Pulmonary artery endothelial cell (primary cell): ENCODE measurements around the gene IFT88. TPM values are rescaled to one million over a fixed set of nuclear protein-coding genes. Genes with fewer than 3 reads are reported as not detected.
A peak's percentile ranks its signal among the peaks of the same experiment; 100 is the strongest.

Experiments used
- DNase-seq: peaks from one replicate; pipeline ENCODE4 v3.0.0-alpha.2; 2011; ENCODE audit warnings: low read depth, low spot score
- total RNA-seq: library from RNA; depleted of rRNA; stranded (reverse); fragments of >200 nt; gene quantifications from 2 replicates; pipeline ENCODE4 v1.2.3, GENCODE V29; 2014

IFT88 gene
- total RNA-seq, 1 donor from 2014 or later = 9.1 TPM

- DNase-seq = no peak
Measured at GRCh38 chr13:20686167-20686566, 119.2 kb downstream of the IFT88 start.

- DNase-seq = no peak
Measured at GRCh38 chr13:20686863-20687579, 120.1 kb downstream of the IFT88 start.

GRCh38 chr13:20689291-20689690 is 122.3 kb downstream of the IFT88 start:
- no peak for DNase-seq

GRCh38 chr13:20691616-20692015 is 124.7 kb downstream of the IFT88 start:
- no peak for DNase-seq

- no peak for DNase-seq
Measured at GRCh38 chr13:20696073-20696472, 129.1 kb downstream of the IFT88 start.

GRCh38 chr13:20699715-20700114 is 132.8 kb downstream of the IFT88 start:
- no peak for DNase-seq

GRCh38 chr13:20700288-20700687 is 133.3 kb downstream of the IFT88 start:
- DNase-seq = no peak

GRCh38 chr13:20701461-20701860 is 134.5 kb downstream of the IFT88 start:
- no peak for DNase-seq

GRCh38 chr13:20702530-20702914 is 135.6 kb downstream of the IFT88 start:
- DNase-seq = no peak

GRCh38 chr13:20702915-20703779 is 136.2 kb downstream of the IFT88 start, which contains the start of gene IL17D:
Gene IL17D, plus strand, starts transcription at chr13:20703699. Its CDS starts 303 bp downstream, at chr13:20704002.
- no peak for DNase-seq

- DNase-seq = peak; percentile 50
Measured at GRCh38 chr13:20703780-20704458, 137.0 kb downstream of the IFT88 start.

- no peak for DNase-seq
Measured at GRCh38 chr13:20704459-20705069, 137.6 kb downstream of the IFT88 start.

- no peak for DNase-seq
Measured at GRCh38 chr13:20706661-20707060, 139.7 kb downstream of the IFT88 start.

GRCh38 chr13:20708216-20708615 is 141.3 kb downstream of the IFT88 start:
- no peak for DNase-seq

- DNase-seq = no peak
Measured at GRCh38 chr13:20709369-20709768, 142.4 kb downstream of the IFT88 start.

- DNase-seq = no peak
Measured at GRCh38 chr13:20709782-20710181, 142.8 kb downstream of the IFT88 start.

GRCh38 chr13:20711301-20712044 is 144.5 kb downstream of the IFT88 start:
- no peak for DNase-seq

- no peak for DNase-seq
Measured at GRCh38 chr13:20713014-20713376, 146.0 kb downstream of the IFT88 start.

- DNase-seq = peak; percentile 27
Measured at GRCh38 chr13:20713751-20714150, 146.8 kb downstream of the IFT88 start.

GRCh38 chr13:20714161-20714560 is 147.2 kb downstream of the IFT88 start:
- no peak for DNase-seq
